Esophagus squamous epithelium (tissue), 4 donors: ENCODE measurements around the gene RPTOR.

Source experiments
- POLR2A ChIP-seq, 4 donors: fragments of 450-650 bp; IDR thresholded peaks; one replicate each; pipeline ENCODE4 v1.6.1; 2017; ENCODE audit warnings: antibody characterized with exemption in 4 of 4, mild to moderate bottlenecking in 4 of 4, moderate library complexity in 3 of 4
- TF ChIP-seq, protein P1 (sequence below), 6 experiments: fragments of 450-650 bp in 4 of 6; fragments of 200-600 bp in 2 of 6; sonication (generic) in 2 of 6; IDR thresholded peaks; one replicate each; pipeline ENCODE4 v1.5.1; 2016 to 2019; ENCODE audit warnings: antibody characterized with exemption in 6 of 6, mild to moderate bottlenecking in 4 of 6, moderate library complexity in 4 of 6

DNA sequence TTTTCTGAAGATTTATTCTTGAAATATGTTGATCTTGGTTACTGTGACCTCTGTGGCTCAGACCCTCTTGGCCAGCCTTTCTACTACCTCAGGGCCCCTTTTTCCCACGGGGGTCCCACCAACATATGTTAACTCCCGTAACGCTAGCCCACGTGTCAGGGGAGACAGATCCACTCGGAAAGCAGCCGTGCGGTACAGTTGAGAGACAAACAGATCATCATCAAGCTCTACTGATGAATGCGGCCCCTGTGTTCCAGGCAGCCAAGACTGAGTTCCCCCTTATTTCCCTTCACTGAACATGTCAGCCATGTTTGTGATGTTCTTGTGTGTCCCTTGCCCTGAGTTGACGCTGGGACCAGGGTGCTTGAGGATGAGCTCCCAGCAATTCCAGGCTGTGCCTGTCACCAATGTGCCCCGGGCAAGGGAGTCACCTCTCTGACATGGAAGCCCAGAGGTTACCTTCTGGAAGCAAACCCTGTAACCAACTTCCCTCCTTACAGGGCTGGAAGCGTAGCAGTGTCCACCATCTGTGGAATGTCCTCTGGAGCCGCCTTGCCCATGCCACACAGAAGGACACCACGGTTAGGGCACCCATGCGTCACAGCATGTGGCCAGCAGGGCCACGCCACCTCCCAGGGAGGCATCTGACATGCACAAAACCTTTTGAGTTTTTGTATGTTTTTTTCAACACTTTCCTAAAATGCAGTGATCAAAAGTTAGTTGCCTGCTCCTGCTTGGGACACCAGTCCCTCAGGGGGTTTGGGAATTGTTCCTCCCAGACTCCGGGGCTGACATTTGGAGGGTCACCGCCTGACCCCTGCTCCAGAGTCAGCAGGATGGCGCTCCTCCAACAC lies 253.3 kb downstream of the RPTOR start:
- no peak for TF ChIP-seq POLR2A (IDR thresholded peaks at IDR 0.05)
- TF ChIP-seq, protein P1, sequence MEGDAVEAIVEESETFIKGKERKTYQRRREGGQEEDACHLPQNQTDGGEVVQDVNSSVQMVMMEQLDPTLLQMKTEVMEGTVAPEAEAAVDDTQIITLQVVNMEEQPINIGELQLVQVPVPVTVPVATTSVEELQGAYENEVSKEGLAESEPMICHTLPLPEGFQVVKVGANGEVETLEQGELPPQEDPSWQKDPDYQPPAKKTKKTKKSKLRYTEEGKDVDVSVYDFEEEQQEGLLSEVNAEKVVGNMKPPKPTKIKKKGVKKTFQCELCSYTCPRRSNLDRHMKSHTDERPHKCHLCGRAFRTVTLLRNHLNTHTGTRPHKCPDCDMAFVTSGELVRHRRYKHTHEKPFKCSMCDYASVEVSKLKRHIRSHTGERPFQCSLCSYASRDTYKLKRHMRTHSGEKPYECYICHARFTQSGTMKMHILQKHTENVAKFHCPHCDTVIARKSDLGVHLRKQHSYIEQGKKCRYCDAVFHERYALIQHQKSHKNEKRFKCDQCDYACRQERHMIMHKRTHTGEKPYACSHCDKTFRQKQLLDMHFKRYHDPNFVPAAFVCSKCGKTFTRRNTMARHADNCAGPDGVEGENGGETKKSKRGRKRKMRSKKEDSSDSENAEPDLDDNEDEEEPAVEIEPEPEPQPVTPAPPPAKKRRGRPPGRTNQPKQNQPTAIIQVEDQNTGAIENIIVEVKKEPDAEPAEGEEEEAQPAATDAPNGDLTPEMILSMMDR (IDR thresholded peaks at IDR 0.05), result no peak
